Measurements from ENCODE around the gene INO80E.

DNA sequence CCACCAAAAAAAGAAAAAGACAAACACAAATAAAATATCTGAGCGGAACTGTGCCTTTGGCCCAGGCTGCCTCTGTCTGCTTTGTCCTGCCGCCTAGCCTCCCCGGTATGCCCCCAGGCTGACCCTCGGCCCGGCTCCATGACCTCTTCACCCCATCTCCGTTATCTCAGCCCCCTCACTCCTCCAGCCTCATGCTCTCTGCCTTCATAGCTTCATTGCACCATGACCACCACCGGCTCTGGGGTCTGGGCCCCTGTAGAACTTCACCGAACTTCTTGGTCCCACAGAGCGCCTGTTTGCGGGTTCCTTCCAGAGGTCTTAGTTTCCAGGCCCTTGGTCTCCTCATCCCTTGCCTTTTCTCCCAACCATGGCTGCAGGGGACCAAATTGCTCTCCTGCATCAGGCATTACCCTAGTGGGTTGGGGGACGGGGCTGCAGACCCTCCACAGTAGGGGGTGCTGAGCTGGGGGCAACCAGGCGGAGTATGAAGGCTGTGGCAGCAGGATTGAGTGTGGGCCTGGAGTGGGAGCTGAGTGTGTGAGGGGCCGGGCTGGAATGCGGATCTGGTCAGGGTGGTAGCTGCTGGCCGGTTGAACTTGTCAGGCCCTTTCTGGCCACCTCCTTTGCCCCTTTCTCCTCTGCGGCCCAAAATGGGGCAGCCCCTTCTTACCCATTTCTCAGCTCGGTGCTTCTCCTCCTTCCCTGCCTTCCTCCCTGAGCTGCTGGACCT, 7.5 kb upstream of the INO80E start:
- TF ChIP-seq, protein P1, sequence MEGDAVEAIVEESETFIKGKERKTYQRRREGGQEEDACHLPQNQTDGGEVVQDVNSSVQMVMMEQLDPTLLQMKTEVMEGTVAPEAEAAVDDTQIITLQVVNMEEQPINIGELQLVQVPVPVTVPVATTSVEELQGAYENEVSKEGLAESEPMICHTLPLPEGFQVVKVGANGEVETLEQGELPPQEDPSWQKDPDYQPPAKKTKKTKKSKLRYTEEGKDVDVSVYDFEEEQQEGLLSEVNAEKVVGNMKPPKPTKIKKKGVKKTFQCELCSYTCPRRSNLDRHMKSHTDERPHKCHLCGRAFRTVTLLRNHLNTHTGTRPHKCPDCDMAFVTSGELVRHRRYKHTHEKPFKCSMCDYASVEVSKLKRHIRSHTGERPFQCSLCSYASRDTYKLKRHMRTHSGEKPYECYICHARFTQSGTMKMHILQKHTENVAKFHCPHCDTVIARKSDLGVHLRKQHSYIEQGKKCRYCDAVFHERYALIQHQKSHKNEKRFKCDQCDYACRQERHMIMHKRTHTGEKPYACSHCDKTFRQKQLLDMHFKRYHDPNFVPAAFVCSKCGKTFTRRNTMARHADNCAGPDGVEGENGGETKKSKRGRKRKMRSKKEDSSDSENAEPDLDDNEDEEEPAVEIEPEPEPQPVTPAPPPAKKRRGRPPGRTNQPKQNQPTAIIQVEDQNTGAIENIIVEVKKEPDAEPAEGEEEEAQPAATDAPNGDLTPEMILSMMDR (IDR thresholded peaks at IDR 0.05; ENCODE audit: insufficient read depth, low read length), result no peak
- no peak for TF ChIP-seq GABPA (IDR thresholded peaks at IDR 0.05; ENCODE audit: low read depth)
